GM23248 (cell line): Measurements from ENCODE around the gene ATXN7L3B.

Source experiments
- EZH2 ChIP-seq: fragments of 200-600 bp; sonication (generic); IDR thresholded peaks from 2 replicates; pipeline ENCODE4 v1.6.1; 2018; ENCODE audit warnings: antibody characterized with exemption, mild to moderate bottlenecking; ENCODE audit not compliant: insufficient read depth, poor library complexity, severe bottlenecking
- EZH2phosphoT487 ChIP-seq: fragments of 200-600 bp; sonication (generic); IDR thresholded peaks from 2 replicates; pipeline ENCODE4 v1.6.1; 2018; ENCODE audit warnings: antibody characterized with exemption, moderate library complexity, mild to moderate bottlenecking, low read depth; ENCODE audit not compliant: insufficient read depth

GRCh38 chr12:74563927-74564326 lies 26.3 kb downstream of the ATXN7L3B start:
- TF ChIP-seq EZH2phosphoT487 (no peak), EZH2 (no peak)
